ENCODE results near the gene E4F1. TPM values are rescaled to one million over a fixed set of nuclear protein-coding genes. Genes with fewer than 3 reads are reported as not detected.

The E4F1 gene
- total RNA-seq, 1 experiment from 2014 or later = 49.0 TPM

DNA sequence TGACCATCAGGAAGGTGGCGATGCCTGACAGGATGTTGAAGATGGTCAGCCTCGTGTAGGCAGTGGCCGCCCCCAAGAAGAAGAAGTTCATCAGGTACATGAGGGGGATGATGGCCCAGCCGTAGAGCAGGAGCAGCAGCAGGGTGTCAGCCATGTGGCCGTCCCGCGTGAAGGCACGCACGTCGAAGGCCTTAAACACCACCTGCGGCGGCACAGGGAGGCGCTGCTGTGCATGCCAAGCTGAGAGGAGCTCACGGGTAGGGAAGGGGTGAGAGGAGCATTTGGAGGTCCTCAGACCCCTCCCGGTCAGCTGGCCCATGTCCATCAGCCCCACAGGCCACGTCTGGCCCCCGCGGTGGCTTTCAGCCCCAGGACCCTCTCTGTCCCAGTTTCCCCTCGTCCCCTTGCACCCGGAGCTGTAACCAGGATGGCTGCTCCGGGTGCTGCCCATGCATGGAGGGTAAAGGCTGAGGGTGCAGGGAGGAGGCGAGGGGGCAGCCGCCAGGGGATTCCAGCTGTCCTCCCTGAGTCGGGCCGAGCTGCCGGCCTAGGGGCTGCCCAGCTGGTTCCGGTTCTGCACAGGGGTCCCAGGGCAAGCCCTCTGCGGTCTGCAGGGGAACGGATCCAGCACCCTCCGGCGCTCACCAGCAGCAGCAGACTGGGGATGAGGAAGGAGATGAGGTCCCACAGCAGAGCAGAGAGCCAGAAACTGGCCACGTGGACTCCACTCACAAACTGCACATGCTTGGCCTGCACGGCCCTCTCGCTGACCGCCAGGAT, 61.6 kb downstream of the E4F1 start:
- H3K36me3 ChIP-seq (ENCODE audit: low read depth, low read length) = no peaks in the 10 kb centered on the region

More for the DNA sequence above, 61.6 kb downstream of the E4F1 start:
- DNase-seq = no peak
- H3K27me3 ChIP-seq (ENCODE audit: low read length) = no peaks in the 10 kb centered on the region
- POLR2A ChIA-PET (ENCODE audit: unreplicated experiment) = no interaction called here
- no peaks in the 10 kb centered on the region for H3K79me2 ChIP-seq (ENCODE audit: low read length)
- intact Hi-C loops (cut with micrococcal nuclease) = no loop called here
- BruUV-seq (replicated peaks) = no TSS peak
- H3K4me1 ChIP-seq (ENCODE audit: insufficient read depth, low read length) = no peaks in the 10 kb centered on the region
- CTCF ChIA-PET = no interaction called here
- TF ChIP-seq EZH2 (IDR thresholded peaks at IDR 0.05; ENCODE audit: low read length, unreplicated experiment) = no peak
- TF ChIP-seq EZH2phosphoT487 (IDR thresholded peaks at IDR 0.05; ENCODE audit: borderline replicate concordance, low read length) = no peak
- TF ChIP-seq, protein P1, sequence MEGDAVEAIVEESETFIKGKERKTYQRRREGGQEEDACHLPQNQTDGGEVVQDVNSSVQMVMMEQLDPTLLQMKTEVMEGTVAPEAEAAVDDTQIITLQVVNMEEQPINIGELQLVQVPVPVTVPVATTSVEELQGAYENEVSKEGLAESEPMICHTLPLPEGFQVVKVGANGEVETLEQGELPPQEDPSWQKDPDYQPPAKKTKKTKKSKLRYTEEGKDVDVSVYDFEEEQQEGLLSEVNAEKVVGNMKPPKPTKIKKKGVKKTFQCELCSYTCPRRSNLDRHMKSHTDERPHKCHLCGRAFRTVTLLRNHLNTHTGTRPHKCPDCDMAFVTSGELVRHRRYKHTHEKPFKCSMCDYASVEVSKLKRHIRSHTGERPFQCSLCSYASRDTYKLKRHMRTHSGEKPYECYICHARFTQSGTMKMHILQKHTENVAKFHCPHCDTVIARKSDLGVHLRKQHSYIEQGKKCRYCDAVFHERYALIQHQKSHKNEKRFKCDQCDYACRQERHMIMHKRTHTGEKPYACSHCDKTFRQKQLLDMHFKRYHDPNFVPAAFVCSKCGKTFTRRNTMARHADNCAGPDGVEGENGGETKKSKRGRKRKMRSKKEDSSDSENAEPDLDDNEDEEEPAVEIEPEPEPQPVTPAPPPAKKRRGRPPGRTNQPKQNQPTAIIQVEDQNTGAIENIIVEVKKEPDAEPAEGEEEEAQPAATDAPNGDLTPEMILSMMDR (conservative IDR thresholded peaks at IDR 0.05; ENCODE audit: low read depth, low read length) = no peak
- no peak overlapping the region for H3K9ac ChIP-seq (ENCODE audit: low read length)
- no peaks in the 10 kb centered on the region for H4K20me1 ChIP-seq (ENCODE audit: low read length)
- no peak overlapping the region for H2AFZ ChIP-seq (ENCODE audit: low read length)
- no peak overlapping the region for H3K4me2 ChIP-seq (ENCODE audit: low read length)
- H3K4me3 ChIP-seq (ENCODE audit: low read length) = no peak overlapping the region
- no peak for ATAC-seq
- no peak overlapping the region for H3K27ac ChIP-seq (ENCODE audit: low read length)
- H3K9me3 ChIP-seq (ENCODE audit: low read length) = no peaks in the 10 kb centered on the region
- no peaks in the 10 kb centered on the region for H3F3A ChIP-seq (ENCODE audit: low read length, unreplicated experiment)
- H3K9me2 ChIP-seq (replicated peaks; ENCODE audit: low read length) = no peaks in the 10 kb centered on the region

Small RNAs within 50 kb of the gene (microRNA-seq; reads per million reads assigned to microRNA genes)
- gene MIR3677 (ENCODE audit: unreplicated experiment) = 1.3 reads per million
- not detected for gene MIR4717 (ENCODE audit: unreplicated experiment)

Other genes with a start within 250 kb of the E4F1 start
- gene NOXO1, start 242.1 kb upstream of the E4F1 start, total RNA-seq (2014; rRNA removed) = 2.4 and 3.4 TPM in 2 replicates
- gene GFER, start 239.4 kb upstream of the E4F1 start, total RNA-seq (2014; rRNA removed) = 66.8 and 77.2 TPM in 2 replicates
- gene SYNGR3, start 233.6 kb upstream of the E4F1 start, total RNA-seq (2014; rRNA removed) = 1.5 and 2.8 TPM in 2 replicates
- 44.4 and 60.1 TPM in 2 replicates for gene ZNF598, start 213.8 kb upstream of the E4F1 start, total RNA-seq (2014; rRNA removed)
- gene NPW, start 203.8 kb upstream of the E4F1 start, total RNA-seq (2014; rRNA removed) = 3.8 and 5.6 TPM in 2 replicates
- gene NHERF2, start 196.7 kb upstream of the E4F1 start, total RNA-seq (2014; rRNA removed) = 145 and 160 TPM in 2 replicates
- gene NTHL1, start 175.8 kb upstream of the E4F1 start, total RNA-seq (2014; rRNA removed) = 87.1 and 90.1 TPM in 2 replicates
- 59.3 and 64.4 TPM in 2 replicates for gene TSC2, start 175.6 kb upstream of the E4F1 start, total RNA-seq (2014; rRNA removed)
- gene PKD1, start 87.7 kb upstream of the E4F1 start, total RNA-seq (2014; rRNA removed) = 58.9 and 77.3 TPM in 2 replicates
- 4.6 and 5.6 TPM in 2 replicates for gene RAB26, start 75.0 kb upstream of the E4F1 start, total RNA-seq (2014; rRNA removed)
- gene TRAF7, start 67.8 kb upstream of the E4F1 start, total RNA-seq (2014; rRNA removed) = 44.9 and 50.7 TPM in 2 replicates
- 1.6 and 1.7 TPM in 2 replicates for gene CASKIN1, start 27.0 kb upstream of the E4F1 start, total RNA-seq (2014; rRNA removed)
- 63.3 and 73.6 TPM in 2 replicates for gene MLST8, start 18.1 kb upstream of the E4F1 start, total RNA-seq (2014; rRNA removed)
- 2.1 and 4.8 TPM in 2 replicates for gene BRICD5, start 12.7 kb upstream of the E4F1 start, total RNA-seq (2014; rRNA removed)
- 46.0 and 58.1 TPM in 2 replicates for gene PGP, start 8.8 kb upstream of the E4F1 start, total RNA-seq (2014; rRNA removed)
- 1.6 and 2.7 TPM in 2 replicates for gene DNASE1L2, start 12.9 kb downstream of the E4F1 start, total RNA-seq (2014; rRNA removed)
- 71.7 and 90.5 TPM in 2 replicates for gene ECI1, start 28.0 kb downstream of the E4F1 start, total RNA-seq (2014; rRNA removed)
- gene RNPS1, start 44.5 kb downstream of the E4F1 start, total RNA-seq (2014; rRNA removed) = 131 and 154 TPM in 2 replicates
- 11.0 and 15.5 TPM in 2 replicates for gene ABCA3, start 117.1 kb downstream of the E4F1 start, total RNA-seq (2014; rRNA removed)
- gene CCNF, start 205.9 kb downstream of the E4F1 start, total RNA-seq (2014; rRNA removed) = 26.8 and 31.4 TPM in 2 replicates
- gene TEDC2, start 236.5 kb downstream of the E4F1 start, total RNA-seq (2014; rRNA removed) = 35.5 and 44.9 TPM in 2 replicates
- gene NTN3, start 247.7 kb downstream of the E4F1 start, total RNA-seq (2014; rRNA removed) = not detected in 2 replicates